Neural crest cell (in vitro differentiated cells): ENCODE measurements around the gene C4orf46. TPM values are rescaled to one million over a fixed set of nuclear protein-coding genes. Genes with fewer than 3 reads are reported as not detected.

Experiments
- DNase-seq: peaks from one replicate; pipeline ENCODE4 v3.0.0; 2021; ENCODE audit warnings: low read depth, mixed read lengths, low spot score
- H3K27ac Mint-ChIP-seq: one replicate; pipeline ENCODE4 v1.8.0; 2021; ENCODE audit warnings: mild to moderate bottlenecking, mixed read lengths; ENCODE audit not compliant: unreplicated experiment
- H3K27me3 Mint-ChIP-seq: 2 replicates; pipeline ENCODE4 v1.8.0; 2021; ENCODE audit warnings: low read depth, mild to moderate bottlenecking, mixed read lengths
- H3K36me3 Mint-ChIP-seq: 2 replicates; pipeline ENCODE4 v1.8.0; 2021; ENCODE audit warnings: low read depth, mild to moderate bottlenecking, mixed read lengths
- H3K4me1 Mint-ChIP-seq: 2 replicates; pipeline ENCODE4 v1.8.0; 2021; ENCODE audit warnings: mixed read lengths
- H3K4me3 Mint-ChIP-seq: one replicate; pipeline ENCODE4 v1.8.0; 2021; ENCODE audit warnings: mild to moderate bottlenecking, mixed read lengths
- H3K9me3 Mint-ChIP-seq: 2 replicates; pipeline ENCODE4 v1.8.0; 2021; ENCODE audit warnings: mixed read lengths
- total RNA-seq: library from RNA; stranded (reverse); gene quantifications from 2 replicates; pipeline ENCODE4 v1.2.1, GENCODE V29; 2021
- TF ChIP-seq, protein P1 (sequence below): fragments of 200-600 bp; sonication (generic); conservative IDR thresholded peaks from 2 replicates; pipeline ENCODE4 v1.5.0; 2021; ENCODE audit warnings: antibody characterized with exemption, mild to moderate bottlenecking

Gene C4orf46
- total RNA-seq, 1 donor from 2014 or later = 28.4 TPM

GRCh38 chr4:158673633-158674032 lies 1.9 kb upstream of the C4orf46 start:
- H3K27ac Mint-ChIP-seq = no peak overlapping the region
- H3K4me1 Mint-ChIP-seq = peaks cover 30% of the 10 kb centered on the region
- no peak overlapping the region for H3K4me3 Mint-ChIP-seq
- no peaks in the 10 kb centered on the region for H3K27me3 Mint-ChIP-seq
- H3K9me3 Mint-ChIP-seq = no peaks in the 10 kb centered on the region
- TF ChIP-seq, protein P1, sequence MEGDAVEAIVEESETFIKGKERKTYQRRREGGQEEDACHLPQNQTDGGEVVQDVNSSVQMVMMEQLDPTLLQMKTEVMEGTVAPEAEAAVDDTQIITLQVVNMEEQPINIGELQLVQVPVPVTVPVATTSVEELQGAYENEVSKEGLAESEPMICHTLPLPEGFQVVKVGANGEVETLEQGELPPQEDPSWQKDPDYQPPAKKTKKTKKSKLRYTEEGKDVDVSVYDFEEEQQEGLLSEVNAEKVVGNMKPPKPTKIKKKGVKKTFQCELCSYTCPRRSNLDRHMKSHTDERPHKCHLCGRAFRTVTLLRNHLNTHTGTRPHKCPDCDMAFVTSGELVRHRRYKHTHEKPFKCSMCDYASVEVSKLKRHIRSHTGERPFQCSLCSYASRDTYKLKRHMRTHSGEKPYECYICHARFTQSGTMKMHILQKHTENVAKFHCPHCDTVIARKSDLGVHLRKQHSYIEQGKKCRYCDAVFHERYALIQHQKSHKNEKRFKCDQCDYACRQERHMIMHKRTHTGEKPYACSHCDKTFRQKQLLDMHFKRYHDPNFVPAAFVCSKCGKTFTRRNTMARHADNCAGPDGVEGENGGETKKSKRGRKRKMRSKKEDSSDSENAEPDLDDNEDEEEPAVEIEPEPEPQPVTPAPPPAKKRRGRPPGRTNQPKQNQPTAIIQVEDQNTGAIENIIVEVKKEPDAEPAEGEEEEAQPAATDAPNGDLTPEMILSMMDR = no peak
- no peak for DNase-seq
- H3K36me3 Mint-ChIP-seq = peaks cover 5% of the 10 kb centered on the region

- Mint-ChIP-seq H3K36me3 (peaks cover 7% of the 10 kb centered on the region), H3K9me3 (no peaks in the 10 kb centered on the region), H3K4me1 (peaks cover 34% of the 10 kb centered on the region), H3K27ac (peak within 1 kb of the TSS; percentile 99), H3K27me3 (no peaks in the 10 kb centered on the region), H3K4me3 (peak within 1 kb of the TSS; percentile 97)
- TF ChIP-seq, protein P1 = peak; percentile 72
- DNase-seq = peak; percentile 93
These were observed 474 bp upstream of the C4orf46 start, which contains the start of gene ETFDH for GRCh38 chr4:158671915-158672806. ETFDH (plus strand) TSS chr4:158672296; CDS start chr4:158672457, 161 bp downstream.

DNA sequence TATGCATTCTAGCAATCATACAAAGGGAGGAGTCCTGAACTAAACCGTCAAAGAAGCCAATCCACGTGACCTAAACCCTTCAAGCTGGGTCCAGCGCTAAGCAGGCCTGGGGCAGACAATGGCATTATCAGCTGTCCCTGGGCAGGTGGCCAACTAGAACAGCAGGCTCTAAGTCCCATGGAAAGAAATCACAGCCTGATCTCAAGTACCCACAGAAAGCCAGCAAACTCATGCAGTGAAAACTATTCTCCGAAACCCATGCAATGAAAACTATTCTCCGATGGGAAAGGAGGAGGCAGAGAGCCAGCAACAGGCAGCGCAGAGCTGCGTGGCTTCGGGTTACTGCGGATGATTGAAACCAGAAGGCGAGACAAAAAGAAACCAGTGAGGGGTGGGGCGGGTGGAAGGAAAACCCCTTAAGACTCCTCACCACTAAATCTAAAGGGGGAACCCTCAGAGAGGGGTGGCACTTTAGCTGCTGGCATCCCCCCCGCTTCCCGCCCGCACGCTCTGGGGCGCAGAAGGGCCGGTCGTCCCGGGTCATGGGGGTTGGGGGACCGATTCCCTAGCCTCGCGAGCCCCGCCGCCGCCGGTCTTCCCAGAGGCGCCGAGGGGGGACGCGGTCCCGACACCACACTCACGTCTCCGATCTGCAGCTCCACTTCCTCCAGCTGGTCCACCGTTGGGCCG lies 567 bp downstream of the C4orf46 start:
- TF ChIP-seq, protein P1 = no peak
- peak overlapping the region; percentile 99 for H3K27ac Mint-ChIP-seq
- H3K36me3 Mint-ChIP-seq = peaks cover 10% of the 10 kb centered on the region
- no peaks in the 10 kb centered on the region for H3K27me3 Mint-ChIP-seq
- DNase-seq = peak; percentile 39
- H3K9me3 Mint-ChIP-seq = no peaks in the 10 kb centered on the region
- H3K4me3 Mint-ChIP-seq = peak overlapping the region; percentile 97
- peaks cover 34% of the 10 kb centered on the region for H3K4me1 Mint-ChIP-seq

DNA sequence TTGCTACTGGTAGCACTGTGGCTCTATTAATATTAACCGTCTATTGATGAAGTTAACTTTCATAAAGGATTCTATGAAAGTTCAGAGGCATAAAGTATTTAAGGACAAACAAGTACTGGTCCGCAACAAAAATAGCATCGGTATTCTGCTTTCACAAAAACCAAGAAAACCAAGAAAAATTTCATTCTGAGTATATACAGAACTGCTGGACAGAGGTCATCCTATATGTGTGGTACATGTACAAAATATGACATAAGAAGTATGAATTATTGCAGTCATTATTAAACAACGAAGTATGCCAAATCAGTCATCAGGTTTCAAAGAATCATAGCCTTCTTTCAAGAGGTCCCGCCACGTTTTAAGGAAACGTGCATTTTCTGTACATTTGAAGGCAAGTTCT lies 2.4 kb downstream of the C4orf46 start:
- Mint-ChIP-seq H3K9me3 (no peaks in the 10 kb centered on the region), H3K27me3 (no peaks in the 10 kb centered on the region), H3K27ac (no peak overlapping the region), H3K36me3 (peaks cover 20% of the 10 kb centered on the region), H3K4me3 (peak overlapping the region; percentile 84), H3K4me1 (peaks cover 34% of the 10 kb centered on the region)
- TF ChIP-seq, protein P1 = no peak
- DNase-seq = no peak

- Mint-ChIP-seq H3K27me3 (no peaks in the 10 kb centered on the region), H3K27ac (no peak overlapping the region), H3K4me1 (peaks cover 28% of the 10 kb centered on the region), H3K4me3 (no peak overlapping the region), H3K9me3 (no peaks in the 10 kb centered on the region), H3K36me3 (peaks cover 20% of the 10 kb centered on the region)
- TF ChIP-seq, protein P1 = peak; percentile 70
- peak; percentile 16 for DNase-seq
These were observed 4.0 kb downstream of the C4orf46 start for GRCh38 chr4:158667651-158668198.
